Measurements from ENCODE around the gene GALNTL6.
"Not testable (repeated sequence)": the region's sequence is repeated elsewhere in the genome, so short reads cannot be mapped to it uniquely, and the experiment has no call there.

Gene GALNTL6

DNA sequence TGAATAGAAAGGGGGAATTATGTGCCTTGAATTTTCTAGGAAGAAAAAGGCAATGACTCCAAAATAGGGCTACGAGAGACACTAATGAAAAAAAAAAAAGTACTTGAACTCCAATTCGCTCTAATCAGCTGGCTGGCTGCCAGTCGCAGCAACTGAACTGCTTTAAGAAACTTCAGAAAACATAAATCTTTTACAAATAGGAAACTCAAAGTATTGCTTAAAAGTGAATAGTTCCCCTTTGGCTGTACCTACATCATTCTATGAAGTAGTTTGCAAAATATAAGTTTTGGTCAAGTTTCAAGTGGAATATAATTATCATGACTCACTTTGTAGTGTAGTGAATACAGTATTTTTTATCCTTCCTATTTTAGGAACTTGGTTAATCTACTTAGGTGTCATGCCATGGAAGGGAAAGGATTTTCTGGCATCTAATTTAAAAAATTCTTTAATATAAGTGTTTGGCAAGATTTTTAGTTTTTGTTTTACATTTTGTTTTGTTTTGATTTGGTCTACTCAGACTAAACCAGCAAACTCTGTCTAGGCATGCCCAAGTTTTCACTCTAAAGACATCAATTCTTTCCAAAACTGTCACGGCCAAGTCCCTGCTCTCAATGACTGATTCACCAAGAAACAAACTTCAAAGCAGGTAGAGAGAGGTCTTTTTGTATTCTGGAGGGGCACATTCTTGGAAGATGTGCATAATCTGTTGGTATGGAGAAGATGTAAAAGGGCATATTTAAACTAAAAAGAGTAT lies 973.0 kb downstream of the GALNTL6 start:
- H3K4me3 ChIP-seq (ENCODE audit: control insufficient read depth, low read depth, low read length), result no peak overlapping the region
- no peak for DNase-seq (ENCODE audit: low read depth)

DNA sequence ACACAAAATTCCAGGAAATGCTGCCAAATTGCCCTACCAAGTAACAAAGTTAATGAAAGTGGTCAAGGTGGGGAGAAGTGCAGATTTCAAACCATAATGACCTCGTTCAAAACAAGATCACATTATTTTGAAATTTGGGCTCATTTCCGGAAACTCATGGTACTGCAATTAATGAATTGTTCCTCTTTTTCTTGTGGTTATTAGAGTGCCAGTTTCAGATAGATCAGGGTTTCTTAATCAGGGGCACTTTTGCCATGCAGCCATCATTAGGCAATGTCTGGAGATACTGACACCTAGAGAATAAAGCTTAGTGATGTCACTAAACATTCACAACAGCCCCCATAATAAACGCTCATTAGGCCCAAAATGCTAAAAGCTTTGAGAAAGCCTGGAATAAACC lies 973.9 kb downstream of the GALNTL6 start:
- no peak overlapping the region for H3K4me3 ChIP-seq (ENCODE audit: control insufficient read depth, low read depth, low read length)
- TF ChIP-seq, protein P1, sequence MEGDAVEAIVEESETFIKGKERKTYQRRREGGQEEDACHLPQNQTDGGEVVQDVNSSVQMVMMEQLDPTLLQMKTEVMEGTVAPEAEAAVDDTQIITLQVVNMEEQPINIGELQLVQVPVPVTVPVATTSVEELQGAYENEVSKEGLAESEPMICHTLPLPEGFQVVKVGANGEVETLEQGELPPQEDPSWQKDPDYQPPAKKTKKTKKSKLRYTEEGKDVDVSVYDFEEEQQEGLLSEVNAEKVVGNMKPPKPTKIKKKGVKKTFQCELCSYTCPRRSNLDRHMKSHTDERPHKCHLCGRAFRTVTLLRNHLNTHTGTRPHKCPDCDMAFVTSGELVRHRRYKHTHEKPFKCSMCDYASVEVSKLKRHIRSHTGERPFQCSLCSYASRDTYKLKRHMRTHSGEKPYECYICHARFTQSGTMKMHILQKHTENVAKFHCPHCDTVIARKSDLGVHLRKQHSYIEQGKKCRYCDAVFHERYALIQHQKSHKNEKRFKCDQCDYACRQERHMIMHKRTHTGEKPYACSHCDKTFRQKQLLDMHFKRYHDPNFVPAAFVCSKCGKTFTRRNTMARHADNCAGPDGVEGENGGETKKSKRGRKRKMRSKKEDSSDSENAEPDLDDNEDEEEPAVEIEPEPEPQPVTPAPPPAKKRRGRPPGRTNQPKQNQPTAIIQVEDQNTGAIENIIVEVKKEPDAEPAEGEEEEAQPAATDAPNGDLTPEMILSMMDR (IDR thresholded peaks at IDR 0.05; ENCODE audit: control insufficient read depth, insufficient read depth, low read depth, low read length, missing control alignments), result no peak
- DNase-seq (ENCODE audit: low read depth), result no peak

More for the DNA sequence above, 973.0 kb downstream of the GALNTL6 start:
- TF ChIP-seq, protein P1 (IDR thresholded peaks at IDR 0.05; ENCODE audit: control insufficient read depth, insufficient read depth, low read depth, low read length, missing control alignments), result no peak

DNA sequence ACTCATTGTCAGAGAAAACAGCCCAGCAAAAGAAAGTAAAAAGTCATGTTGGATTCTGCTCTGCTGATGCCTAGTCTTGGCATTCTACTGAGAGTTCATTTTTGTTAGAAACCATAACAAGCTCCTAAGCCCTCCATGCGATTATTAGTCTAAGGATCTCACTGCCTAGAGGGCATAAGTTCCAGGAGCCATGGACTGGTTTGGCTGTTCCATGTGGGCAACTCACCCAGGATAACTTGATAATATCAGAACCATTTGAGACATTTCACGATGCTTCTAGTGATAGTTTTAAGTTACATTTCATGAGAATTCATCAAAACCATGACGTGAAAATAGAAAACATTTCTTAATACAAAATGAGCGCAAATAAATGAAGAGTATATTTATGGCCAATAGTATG lies 978.6 kb downstream of the GALNTL6 start:
- TF ChIP-seq, protein P1 (IDR thresholded peaks at IDR 0.05; ENCODE audit: control insufficient read depth, insufficient read depth, low read depth, low read length, missing control alignments), result no peak
- H3K4me3 ChIP-seq (ENCODE audit: control insufficient read depth, low read depth, low read length), result no peak overlapping the region
- no peak for DNase-seq (ENCODE audit: low read depth)

DNA sequence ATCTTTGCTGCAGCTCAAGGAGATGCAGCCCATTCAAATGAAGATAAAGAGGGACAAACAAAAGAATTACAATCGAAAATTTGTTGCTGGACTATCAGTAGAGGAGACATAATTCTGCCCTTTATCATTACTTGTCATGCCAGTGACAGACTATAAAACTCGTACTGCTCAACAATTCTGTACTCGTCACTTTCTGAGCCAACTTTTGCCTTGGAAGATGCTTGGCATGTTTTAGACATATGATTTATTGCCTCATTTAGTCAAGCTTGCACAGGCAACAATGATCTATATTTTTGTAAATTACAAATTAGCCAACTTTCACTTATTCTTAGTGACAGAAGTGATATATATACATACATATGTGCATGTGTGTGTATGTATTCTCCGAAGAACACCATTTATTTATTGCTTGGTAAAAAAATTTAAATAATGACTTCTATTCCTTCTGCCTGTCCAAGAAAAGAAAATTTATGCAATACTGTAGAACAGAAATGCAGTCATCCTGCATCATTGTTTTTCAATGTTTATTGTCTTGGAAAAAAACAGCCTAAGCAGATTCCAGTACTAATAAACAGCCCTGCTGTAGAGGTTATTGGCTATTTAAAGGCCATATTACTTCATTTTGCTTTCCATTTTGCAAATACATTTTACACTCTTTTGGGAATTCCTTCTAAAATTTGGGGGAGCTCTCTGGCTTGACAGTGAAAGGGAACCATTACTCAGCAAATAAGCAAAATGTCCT lies 980.5 kb downstream of the GALNTL6 start:
- no peak overlapping the region for H3K4me3 ChIP-seq (ENCODE audit: control insufficient read depth, low read depth, low read length)
- TF ChIP-seq, protein P1 (IDR thresholded peaks at IDR 0.05; ENCODE audit: control insufficient read depth, insufficient read depth, low read depth, low read length, missing control alignments), result no peak
- no peak for DNase-seq (ENCODE audit: low read depth)

DNA sequence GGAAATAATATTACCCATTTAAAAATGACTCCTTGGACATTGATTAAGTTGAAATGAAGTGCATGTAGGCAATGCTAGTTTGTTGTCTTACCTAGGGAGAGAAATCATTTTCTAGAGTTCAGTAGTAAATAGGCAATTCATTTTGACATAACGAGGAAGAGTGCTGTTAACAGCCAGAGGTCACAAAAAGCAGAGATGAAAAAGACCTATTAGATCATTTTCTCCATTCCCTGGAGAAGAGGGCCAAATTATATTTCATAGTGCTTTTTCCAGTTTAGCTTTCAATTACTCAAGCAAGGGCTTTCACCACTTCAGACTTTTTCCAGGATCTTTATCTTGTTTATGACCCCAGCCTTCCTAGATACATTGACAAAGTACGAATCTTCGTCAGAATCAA lies 981.1 kb downstream of the GALNTL6 start:
- TF ChIP-seq, protein P1 (IDR thresholded peaks at IDR 0.05; ENCODE audit: control insufficient read depth, insufficient read depth, low read depth, low read length, missing control alignments), result no peak
- no peak overlapping the region for H3K4me3 ChIP-seq (ENCODE audit: control insufficient read depth, low read depth, low read length)
- no peak for DNase-seq (ENCODE audit: low read depth)

DNA sequence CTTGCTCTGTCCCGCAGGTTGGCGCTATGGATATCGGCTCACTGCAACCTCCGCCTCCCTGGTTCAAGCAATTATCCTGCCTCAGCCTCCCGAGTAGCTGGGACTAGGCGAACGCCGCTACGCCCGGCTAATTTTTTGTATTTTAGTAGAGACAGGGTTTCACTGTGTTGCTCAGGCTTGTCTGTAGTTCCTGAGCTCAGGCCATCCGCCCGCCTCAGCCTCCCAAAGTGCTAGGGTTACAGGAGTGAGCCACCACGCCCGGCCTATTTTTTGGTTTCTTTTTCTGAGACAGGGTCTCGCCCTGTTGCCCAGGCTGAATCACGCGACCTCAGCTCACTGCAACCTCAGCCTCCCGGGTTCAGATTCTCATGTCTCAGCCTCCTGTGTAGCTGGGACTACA lies 984.1 kb downstream of the GALNTL6 start:
- not testable (repeated sequence) for H3K4me3 ChIP-seq (ENCODE audit: control insufficient read depth, low read depth, low read length); DNase-seq (ENCODE audit: low read depth)

DNA sequence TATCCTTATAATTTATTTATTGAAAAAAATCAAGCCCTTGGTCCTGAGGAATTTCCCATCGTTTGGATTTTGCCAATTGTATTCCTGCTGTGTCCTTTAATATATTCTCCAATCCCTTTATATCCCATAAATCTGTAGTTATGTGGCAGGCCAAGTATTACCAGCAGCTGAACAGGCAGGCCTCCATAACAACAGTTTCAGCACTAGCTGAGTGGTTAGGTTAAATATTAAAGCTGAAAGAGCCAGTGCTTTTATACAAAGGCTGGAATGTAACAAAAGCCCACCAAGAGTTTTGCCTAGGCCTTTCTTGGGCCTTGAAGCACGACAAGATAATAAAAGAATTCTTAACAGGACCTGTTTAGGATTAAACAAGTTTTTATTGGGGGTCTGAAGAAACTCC lies 988.8 kb downstream of the GALNTL6 start:
- DNase-seq (ENCODE audit: low read depth), result no peak
- no peak overlapping the region for H3K4me3 ChIP-seq (ENCODE audit: control insufficient read depth, low read depth, low read length)
- TF ChIP-seq, protein P1 (IDR thresholded peaks at IDR 0.05; ENCODE audit: control insufficient read depth, insufficient read depth, low read depth, low read length, missing control alignments), result no peak
